ENCODE results near the gene FBLN2.

Gene FBLN2

GRCh38 chr3:13628432-13628831 is 79.5 kb downstream of the FBLN2 start:
- DNase-seq: no peak

- DNase-seq: no peak
Measured at GRCh38 chr3:13628841-13629551, 80.1 kb downstream of the FBLN2 start.

- DNase-seq: no peak
Measured at GRCh38 chr3:13629644-13630043, 80.7 kb downstream of the FBLN2 start.

- no peak for DNase-seq
Measured at GRCh38 chr3:13631256-13631655, 82.3 kb downstream of the FBLN2 start.

- DNase-seq: no peak
Measured at GRCh38 chr3:13633176-13633575, 84.3 kb downstream of the FBLN2 start.

- no peak for DNase-seq
Measured at GRCh38 chr3:13634151-13634550, 85.2 kb downstream of the FBLN2 start.

- DNase-seq: no peak
Measured at GRCh38 chr3:13634615-13635014, 85.7 kb downstream of the FBLN2 start.

GRCh38 chr3:13636186-13636585 is 87.3 kb downstream of the FBLN2 start:
- DNase-seq: no peak

GRCh38 chr3:13636874-13637273 is 87.9 kb downstream of the FBLN2 start:
- no peak for DNase-seq

- DNase-seq: no peak
Measured at GRCh38 chr3:13637311-13637891, 88.5 kb downstream of the FBLN2 start.

GRCh38 chr3:13637953-13638352 is 89.0 kb downstream of the FBLN2 start:
- no peak for DNase-seq

- DNase-seq: no peak
Measured at GRCh38 chr3:13638927-13639326, 90.0 kb downstream of the FBLN2 start.

- DNase-seq: no peak
Measured at GRCh38 chr3:13642597-13642996, 93.7 kb downstream of the FBLN2 start.

GRCh38 chr3:13644341-13645117 is 95.6 kb downstream of the FBLN2 start:
- no peak for DNase-seq

GRCh38 chr3:13645801-13646637 is 97.1 kb downstream of the FBLN2 start:
- no peak for DNase-seq

GRCh38 chr3:13647298-13648059 is 98.6 kb downstream of the FBLN2 start:
- no peak for DNase-seq

- DNase-seq: no peak
Measured at GRCh38 chr3:13648060-13649001, 99.4 kb downstream of the FBLN2 start.

GRCh38 chr3:13650210-13651056 is 101.5 kb downstream of the FBLN2 start:
- DNase-seq: no peak

GRCh38 chr3:13651057-13651400 is 102.1 kb downstream of the FBLN2 start:
- DNase-seq: no peak

GRCh38 chr3:13651775-13652428 is 103.0 kb downstream of the FBLN2 start:
- no peak for DNase-seq

Data from SIG-M5 (cell line).